Measurements from ENCODE around the gene HNMT.

HNMT gene

GRCh38 chr2:137930146-137930545, 34.1 kb upstream of the HNMT start:
- Histone ChIP-seq H3K4me1 (ENCODE audit: control insufficient read depth, low read length) (no peaks in the 10 kb centered on the region), H3F3A (ENCODE audit: control insufficient read depth, insufficient read depth) (no peaks in the 10 kb centered on the region), H3K4me3 (ENCODE audit: low read length) (no peak overlapping the region), H3K36me3 (ENCODE audit: control insufficient read depth, low read length) (no peaks in the 10 kb centered on the region), H3K9me2 (replicated peaks; ENCODE audit: control insufficient read depth, low read length) (no peaks in the 10 kb centered on the region), H3K4me2 (ENCODE audit: low read length) (no peak overlapping the region), H3K27ac (ENCODE audit: low read depth, low read length) (no peak overlapping the region), H3K9me3 (ENCODE audit: control insufficient read depth, insufficient read depth, low read length) (no peaks in the 10 kb centered on the region), H4K20me1 (ENCODE audit: control insufficient read depth, insufficient read depth, low read depth, low read length) (no peaks in the 10 kb centered on the region), H3K79me2 (ENCODE audit: control insufficient read depth, low read length) (no peaks in the 10 kb centered on the region), H3K27me3 (ENCODE audit: control insufficient read depth, low read length) (no peaks in the 10 kb centered on the region)
- TF ChIP-seq CTCF (IDR thresholded peaks at IDR 0.05; ENCODE audit: low read depth, low read length, poor library complexity, severe bottlenecking), result no peak
- TF ChIP-seq EZH2phosphoT487 (IDR thresholded peaks at IDR 0.05; ENCODE audit: borderline replicate concordance, low read length), result no peak

GRCh38 chr2:137935591-137935990, 28.7 kb upstream of the HNMT start:
- no peak overlapping the region for H3K27ac ChIP-seq (ENCODE audit: low read depth, low read length)
- no peak overlapping the region for H3K4me2 ChIP-seq (ENCODE audit: low read length)
- no peaks in the 10 kb centered on the region for H3K79me2 ChIP-seq (ENCODE audit: control insufficient read depth, low read length)
- TF ChIP-seq CTCF (IDR thresholded peaks at IDR 0.05; ENCODE audit: low read depth, low read length, poor library complexity, severe bottlenecking) (no peak), EZH2phosphoT487 (IDR thresholded peaks at IDR 0.05; ENCODE audit: borderline replicate concordance, low read length) (no peak)
- no peaks in the 10 kb centered on the region for H3K4me1 ChIP-seq (ENCODE audit: control insufficient read depth, low read length)
- H4K20me1 ChIP-seq (ENCODE audit: control insufficient read depth, insufficient read depth, low read depth, low read length), result no peaks in the 10 kb centered on the region
- no peaks in the 10 kb centered on the region for H3K9me3 ChIP-seq (ENCODE audit: control insufficient read depth, insufficient read depth, low read length)
- no peaks in the 10 kb centered on the region for H3K27me3 ChIP-seq (ENCODE audit: control insufficient read depth, low read length)
- H3F3A ChIP-seq (ENCODE audit: control insufficient read depth, insufficient read depth), result no peaks in the 10 kb centered on the region
- no peaks in the 10 kb centered on the region for H3K9me2 ChIP-seq (replicated peaks; ENCODE audit: control insufficient read depth, low read length)
- H3K4me3 ChIP-seq (ENCODE audit: low read length), result no peak overlapping the region
- H3K36me3 ChIP-seq (ENCODE audit: control insufficient read depth, low read length), result no peaks in the 10 kb centered on the region

- Histone ChIP-seq H3F3A (ENCODE audit: control insufficient read depth, insufficient read depth) (no peaks in the 10 kb centered on the region), H3K9me2 (replicated peaks; ENCODE audit: control insufficient read depth, low read length) (no peaks in the 10 kb centered on the region), H3K4me1 (ENCODE audit: control insufficient read depth, low read length) (no peaks in the 10 kb centered on the region), H3K4me3 (ENCODE audit: low read length) (no peak overlapping the region), H3K27me3 (ENCODE audit: control insufficient read depth, low read length) (no peaks in the 10 kb centered on the region), H3K9me3 (ENCODE audit: control insufficient read depth, insufficient read depth, low read length) (no peaks in the 10 kb centered on the region), H3K27ac (ENCODE audit: low read depth, low read length) (no peak overlapping the region), H3K4me2 (ENCODE audit: low read length) (no peak overlapping the region), H4K20me1 (ENCODE audit: control insufficient read depth, insufficient read depth, low read depth, low read length) (no peaks in the 10 kb centered on the region), H3K79me2 (ENCODE audit: control insufficient read depth, low read length) (no peaks in the 10 kb centered on the region), H3K36me3 (ENCODE audit: control insufficient read depth, low read length) (no peaks in the 10 kb centered on the region)
- TF ChIP-seq CTCF (IDR thresholded peaks at IDR 0.05; ENCODE audit: low read depth, low read length, poor library complexity, severe bottlenecking) (no peak), EZH2phosphoT487 (IDR thresholded peaks at IDR 0.05; ENCODE audit: borderline replicate concordance, low read length) (no peak)
Measured at GRCh38 chr2:137937246-137937645, 27.0 kb upstream of the HNMT start.

- H3K9me3 ChIP-seq (ENCODE audit: control insufficient read depth, insufficient read depth, low read length), result no peaks in the 10 kb centered on the region
- no peak for TF ChIP-seq CTCF (IDR thresholded peaks at IDR 0.05; ENCODE audit: low read depth, low read length, poor library complexity, severe bottlenecking)
- no peak for TF ChIP-seq EZH2phosphoT487 (IDR thresholded peaks at IDR 0.05; ENCODE audit: borderline replicate concordance, low read length)
- no peak overlapping the region for H3K4me3 ChIP-seq (ENCODE audit: low read length)
- H3K36me3 ChIP-seq (ENCODE audit: control insufficient read depth, low read length), result no peaks in the 10 kb centered on the region
- no peaks in the 10 kb centered on the region for H3F3A ChIP-seq (ENCODE audit: control insufficient read depth, insufficient read depth)
- H3K4me1 ChIP-seq (ENCODE audit: control insufficient read depth, low read length), result no peaks in the 10 kb centered on the region
- no peaks in the 10 kb centered on the region for H3K27me3 ChIP-seq (ENCODE audit: control insufficient read depth, low read length)
- H3K27ac ChIP-seq (ENCODE audit: low read depth, low read length), result no peak overlapping the region
- no peak overlapping the region for H3K4me2 ChIP-seq (ENCODE audit: low read length)
- no peaks in the 10 kb centered on the region for H4K20me1 ChIP-seq (ENCODE audit: control insufficient read depth, insufficient read depth, low read depth, low read length)
- H3K79me2 ChIP-seq (ENCODE audit: control insufficient read depth, low read length), result no peaks in the 10 kb centered on the region
- no peaks in the 10 kb centered on the region for H3K9me2 ChIP-seq (replicated peaks; ENCODE audit: control insufficient read depth, low read length)
Measured at GRCh38 chr2:137937778-137938177, 26.5 kb upstream of the HNMT start.
